Measurements from ENCODE around the gene SPDEF. TPM values are rescaled to one million over a fixed set of nuclear protein-coding genes. Genes with fewer than 3 reads are reported as not detected.
A peak's percentile ranks its signal among the peaks of the same experiment; 100 is the strongest.

Gene SPDEF
- total and polyA plus RNA-seq, 2 of the 13 experiments (the other 11 are each of a cell fraction or from before 2014, with no cell fraction given) = not detected

DNA sequence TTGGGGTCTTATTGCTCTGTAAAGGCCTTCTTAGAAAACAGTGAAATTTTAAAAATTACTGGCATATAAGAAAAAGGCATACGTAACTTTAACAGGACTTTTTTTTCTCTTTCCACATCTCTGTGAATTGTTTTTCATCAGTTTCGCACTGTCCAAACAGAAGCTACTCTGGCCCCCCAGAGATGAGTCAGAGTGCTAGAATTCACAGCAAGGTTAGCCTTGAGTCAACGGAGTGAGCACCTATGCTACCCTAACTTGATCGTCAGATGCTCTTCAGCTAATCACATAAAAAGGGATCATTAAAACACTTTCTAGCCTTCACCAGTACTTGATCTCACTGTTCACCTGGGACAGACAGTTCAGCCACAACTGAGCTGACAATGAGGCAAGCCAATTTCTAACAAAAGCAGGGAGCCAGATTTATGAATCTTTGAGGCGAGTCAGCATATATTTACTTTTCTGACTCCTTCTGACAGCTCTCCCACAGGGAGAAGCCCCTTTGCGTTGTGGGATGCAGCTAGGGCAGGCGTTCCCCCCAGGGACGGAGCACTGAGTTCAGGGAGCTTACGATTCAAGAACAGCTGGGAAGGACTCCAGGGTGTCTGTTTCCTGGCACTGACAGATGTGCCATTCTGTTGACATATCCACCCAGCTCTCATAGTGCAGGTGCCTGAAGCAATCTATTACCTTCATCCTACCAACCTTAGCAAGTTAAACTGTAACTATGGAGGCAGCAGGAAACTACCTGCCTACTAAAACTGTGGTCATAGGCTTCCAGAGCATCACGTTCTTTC lies 46.4 kb upstream of the SPDEF start (continued):
- TF ChIP-seq, protein P1, sequence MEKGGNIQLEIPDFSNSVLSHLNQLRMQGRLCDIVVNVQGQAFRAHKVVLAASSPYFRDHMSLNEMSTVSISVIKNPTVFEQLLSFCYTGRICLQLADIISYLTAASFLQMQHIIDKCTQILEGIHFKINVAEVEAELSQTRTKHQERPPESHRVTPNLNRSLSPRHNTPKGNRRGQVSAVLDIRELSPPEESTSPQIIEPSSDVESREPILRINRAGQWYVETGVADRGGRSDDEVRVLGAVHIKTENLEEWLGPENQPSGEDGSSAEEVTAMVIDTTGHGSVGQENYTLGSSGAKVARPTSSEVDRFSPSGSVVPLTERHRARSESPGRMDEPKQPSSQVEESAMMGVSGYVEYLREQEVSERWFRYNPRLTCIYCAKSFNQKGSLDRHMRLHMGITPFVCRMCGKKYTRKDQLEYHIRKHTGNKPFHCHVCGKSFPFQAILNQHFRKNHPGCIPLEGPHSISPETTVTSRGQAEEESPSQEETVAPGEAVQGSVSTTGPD (CRISPR knock-in tag; IDR thresholded peaks at IDR 0.05) = 0 out of 2 replicates have a peak, but pooled peaks have one; percentile 44
- TF ChIP-seq ZNF225 (CRISPR knock-in tag; IDR thresholded peaks at IDR 0.05) = no peak

DNA sequence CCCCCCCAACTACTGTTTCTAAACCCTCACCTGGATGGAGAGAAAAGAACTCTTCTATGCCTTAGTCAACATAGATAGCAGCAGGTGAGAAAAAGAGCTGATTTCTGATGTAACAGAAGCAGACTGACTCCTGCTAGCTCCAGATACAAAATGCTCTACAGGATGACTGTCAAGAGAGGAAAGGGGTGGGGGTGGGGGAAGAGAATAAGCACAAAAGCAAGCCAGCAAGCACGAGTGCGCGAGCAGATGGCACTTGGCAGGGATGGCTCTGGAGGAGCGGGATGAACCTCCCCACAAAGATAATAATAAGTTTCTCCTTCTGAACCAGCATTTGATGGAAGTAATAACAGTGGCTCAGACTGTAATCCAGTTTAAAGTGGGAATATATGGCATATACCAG lies 45.6 kb upstream of the SPDEF start:
- H3K79me2 ChIP-seq (ENCODE audit: insufficient read depth, low read length) = peaks cover 23% of the 10 kb centered on the region
- BruUV-seq (replicated peaks) = no TSS peak
- in situ Hi-C loops (cut with HindIII; ENCODE audit: extremely low pct_ligation_motif_present, low pct_unique_long_range_greater_than_20kb) (loop anchor here (5.0 to 25.0 kb wide), 3 partner anchors 74 to 364 kb away; partner anchors contain the start of genes HMGA1, PACSIN1 and SMIM29), intact Hi-C loops (cut with micrococcal nuclease; ENCODE audit: unreplicated experiment) (no loop called here)
- no peak for ATAC-seq
- peaks cover 45% of the 10 kb centered on the region for H4K20me1 ChIP-seq (ENCODE audit: insufficient read depth, low read length)
- no peak overlapping the region for H3K4me2 ChIP-seq (ENCODE audit: low read depth, low read length)
- POLR2A ChIA-PET = interaction anchor here (0.9 to 1.8 kb wide), 4 partner anchors 143 to 378 kb away, joined by 3 to 8 read pairs (median 6); partner anchors contain the start of genes BLTP3A and RPS10
- WGBS (ENCODE audit: low lambda C conversion rate) = 95% methylated on average over 4 of the region's 4 CpGs
- no peaks in the 10 kb centered on the region for H3K9me3 ChIP-seq (ENCODE audit: low read length)
- no peak overlapping the region for H3K9ac ChIP-seq (ENCODE audit: insufficient read depth, low read depth, low read length)
- DNase-seq (ENCODE audit: low spot score) = no peak
- H2AFZ ChIP-seq (ENCODE audit: low read length) = no peak overlapping the region
- H3K4me3 ChIP-seq (replicated peaks in 1 of 3; ENCODE audit: insufficient read depth in 1 of 3, low read depth in 2 of 3, low read length in 3 of 3) = no peak overlapping the region
- peaks cover 18 to 35% of the 10 kb centered on the region in 2 experiments for H3K36me3 ChIP-seq (replicated peaks in 1 of 2; ENCODE audit: control insufficient read depth in 1 of 2, insufficient read depth in 2 of 2, low read length in 2 of 2)
- CTCF ChIA-PET (ENCODE audit: low intra/inter-chr PET ratio, low total read pairs) = no interaction called here
- FAIRE-seq = no peak
- peaks cover 54% of the 10 kb centered on the region for H3K4me1 ChIP-seq (ENCODE audit: insufficient read depth, low read length)
- no peaks in the 10 kb centered on the region for H3K27me3 ChIP-seq (ENCODE audit: control insufficient read depth in 1 of 2, insufficient read depth in 2 of 2, low read length in 2 of 2)
- no peak overlapping the region for H3K27ac ChIP-seq (ENCODE audit: extremely low read length, insufficient read depth, low read length)
- TF ChIP-seq PCBP2 (optimal IDR thresholded peaks at IDR 0.05; ENCODE audit: low read depth, low read length, poor library complexity, severe bottlenecking) (peak; percentile 34), EZH2 (conservative IDR thresholded peaks at IDR 0.05; ENCODE audit: low read depth, low read length) (no peak)
- TF ChIP-seq, protein P2, sequence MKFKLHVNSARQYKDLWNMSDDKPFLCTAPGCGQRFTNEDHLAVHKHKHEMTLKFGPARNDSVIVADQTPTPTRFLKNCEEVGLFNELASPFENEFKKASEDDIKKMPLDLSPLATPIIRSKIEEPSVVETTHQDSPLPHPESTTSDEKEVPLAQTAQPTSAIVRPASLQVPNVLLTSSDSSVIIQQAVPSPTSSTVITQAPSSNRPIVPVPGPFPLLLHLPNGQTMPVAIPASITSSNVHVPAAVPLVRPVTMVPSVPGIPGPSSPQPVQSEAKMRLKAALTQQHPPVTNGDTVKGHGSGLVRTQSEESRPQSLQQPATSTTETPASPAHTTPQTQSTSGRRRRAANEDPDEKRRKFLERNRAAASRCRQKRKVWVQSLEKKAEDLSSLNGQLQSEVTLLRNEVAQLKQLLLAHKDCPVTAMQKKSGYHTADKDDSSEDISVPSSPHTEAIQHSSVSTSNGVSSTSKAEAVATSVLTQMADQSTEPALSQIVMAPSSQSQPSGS (CRISPR knock-in tag; IDR thresholded peaks at IDR 0.05) = no peak
- TF ChIP-seq, protein P3, sequence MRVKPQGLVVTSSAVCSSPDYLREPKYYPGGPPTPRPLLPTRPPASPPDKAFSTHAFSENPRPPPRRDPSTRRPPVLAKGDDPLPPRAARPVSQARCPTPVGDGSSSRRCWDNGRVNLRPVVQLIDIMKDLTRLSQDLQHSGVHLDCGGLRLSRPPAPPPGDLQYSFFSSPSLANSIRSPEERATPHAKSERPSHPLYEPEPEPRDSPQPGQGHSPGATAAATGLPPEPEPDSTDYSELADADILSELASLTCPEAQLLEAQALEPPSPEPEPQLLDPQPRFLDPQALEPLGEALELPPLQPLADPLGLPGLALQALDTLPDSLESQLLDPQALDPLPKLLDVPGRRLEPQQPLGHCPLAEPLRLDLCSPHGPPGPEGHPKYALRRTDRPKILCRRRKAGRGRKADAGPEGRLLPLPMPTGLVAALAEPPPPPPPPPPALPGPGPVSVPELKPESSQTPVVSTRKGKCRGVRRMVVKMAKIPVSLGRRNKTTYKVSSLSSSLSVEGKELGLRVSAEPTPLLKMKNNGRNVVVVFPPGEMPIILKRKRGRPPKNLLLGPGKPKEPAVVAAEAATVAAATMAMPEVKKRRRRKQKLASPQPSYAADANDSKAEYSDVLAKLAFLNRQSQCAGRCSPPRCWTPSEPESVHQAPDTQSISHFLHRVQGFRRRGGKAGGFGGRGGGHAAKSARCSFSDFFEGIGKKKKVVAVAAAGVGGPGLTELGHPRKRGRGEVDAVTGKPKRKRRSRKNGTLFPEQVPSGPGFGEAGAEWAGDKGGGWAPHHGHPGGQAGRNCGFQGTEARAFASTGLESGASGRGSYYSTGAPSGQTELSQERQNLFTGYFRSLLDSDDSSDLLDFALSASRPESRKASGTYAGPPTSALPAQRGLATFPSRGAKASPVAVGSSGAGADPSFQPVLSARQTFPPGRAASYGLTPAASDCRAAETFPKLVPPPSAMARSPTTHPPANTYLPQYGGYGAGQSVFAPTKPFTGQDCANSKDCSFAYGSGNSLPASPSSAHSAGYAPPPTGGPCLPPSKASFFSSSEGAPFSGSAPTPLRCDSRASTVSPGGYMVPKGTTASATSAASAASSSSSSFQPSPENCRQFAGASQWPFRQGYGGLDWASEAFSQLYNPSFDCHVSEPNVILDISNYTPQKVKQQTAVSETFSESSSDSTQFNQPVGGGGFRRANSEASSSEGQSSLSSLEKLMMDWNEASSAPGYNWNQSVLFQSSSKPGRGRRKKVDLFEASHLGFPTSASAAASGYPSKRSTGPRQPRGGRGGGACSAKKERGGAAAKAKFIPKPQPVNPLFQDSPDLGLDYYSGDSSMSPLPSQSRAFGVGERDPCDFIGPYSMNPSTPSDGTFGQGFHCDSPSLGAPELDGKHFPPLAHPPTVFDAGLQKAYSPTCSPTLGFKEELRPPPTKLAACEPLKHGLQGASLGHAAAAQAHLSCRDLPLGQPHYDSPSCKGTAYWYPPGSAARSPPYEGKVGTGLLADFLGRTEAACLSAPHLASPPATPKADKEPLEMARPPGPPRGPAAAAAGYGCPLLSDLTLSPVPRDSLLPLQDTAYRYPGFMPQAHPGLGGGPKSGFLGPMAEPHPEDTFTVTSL (CRISPR knock-in tag; IDR thresholded peaks at IDR 0.05; ENCODE audit: borderline replicate concordance) = no peak
- TF ChIP-seq, protein P4, sequence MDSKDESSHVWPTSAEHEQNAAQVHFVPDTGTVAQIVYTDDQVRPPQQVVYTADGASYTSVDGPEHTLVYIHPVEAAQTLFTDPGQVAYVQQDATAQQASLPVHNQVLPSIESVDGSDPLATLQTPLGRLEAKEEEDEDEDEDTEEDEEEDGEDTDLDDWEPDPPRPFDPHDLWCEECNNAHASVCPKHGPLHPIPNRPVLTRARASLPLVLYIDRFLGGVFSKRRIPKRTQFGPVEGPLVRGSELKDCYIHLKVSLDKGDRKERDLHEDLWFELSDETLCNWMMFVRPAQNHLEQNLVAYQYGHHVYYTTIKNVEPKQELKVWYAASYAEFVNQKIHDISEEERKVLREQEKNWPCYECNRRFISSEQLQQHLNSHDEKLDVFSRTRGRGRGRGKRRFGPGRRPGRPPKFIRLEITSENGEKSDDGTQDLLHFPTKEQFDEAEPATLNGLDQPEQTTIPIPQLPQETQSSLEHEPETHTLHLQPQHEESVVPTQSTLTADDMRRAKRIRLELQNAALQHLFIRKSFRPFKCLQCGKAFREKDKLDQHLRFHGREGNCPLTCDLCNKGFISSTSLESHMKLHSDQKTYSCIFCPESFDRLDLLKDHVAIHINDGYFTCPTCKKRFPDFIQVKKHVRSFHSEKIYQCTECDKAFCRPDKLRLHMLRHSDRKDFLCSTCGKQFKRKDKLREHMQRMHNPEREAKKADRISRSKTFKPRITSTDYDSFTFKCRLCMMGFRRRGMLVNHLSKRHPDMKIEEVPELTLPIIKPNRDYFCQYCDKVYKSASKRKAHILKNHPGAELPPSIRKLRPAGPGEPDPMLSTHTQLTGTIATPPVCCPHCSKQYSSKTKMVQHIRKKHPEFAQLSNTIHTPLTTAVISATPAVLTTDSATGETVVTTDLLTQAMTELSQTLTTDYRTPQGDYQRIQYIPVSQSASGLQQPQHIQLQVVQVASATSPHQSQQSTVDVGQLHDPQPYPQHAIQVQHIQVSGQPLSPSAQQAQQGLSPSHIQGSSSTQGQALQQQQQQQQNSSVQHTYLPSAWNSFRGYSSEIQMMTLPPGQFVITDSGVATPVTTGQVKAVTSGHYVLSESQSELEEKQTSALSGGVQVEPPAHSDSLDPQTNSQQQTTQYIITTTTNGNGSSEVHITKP (CRISPR knock-in tag; IDR thresholded peaks at IDR 0.05; ENCODE audit: low read depth) = no peak

Data from HepG2 (cell line).